ENCODE measurements around the gene CTDSPL. TPM values are rescaled to one million over a fixed set of nuclear protein-coding genes. Genes with fewer than 3 reads are reported as not detected.
A peak's percentile ranks its signal among the peaks of the same experiment; 100 is the strongest.

Gene CTDSPL
- total and polyA plus RNA-seq, 2 of the 13 experiments (the other 11 are each of a cell fraction or from before 2014, with no cell fraction given), result 26.1 to 142 TPM

GRCh38 chr3:37986479-37987314 is 125.0 kb downstream of the CTDSPL start (continued):
- 0 out of 2 replicates have a peak, but pooled peaks have one; percentile 51 for TF ChIP-seq ATF2 (CRISPR knock-in tag; IDR thresholded peaks at IDR 0.05)
- peak; percentile 55; the same call in 1 of the 2 replicates for TF ChIP-seq ARID4A (CRISPR knock-in tag; IDR thresholded peaks at IDR 0.05; ENCODE audit: borderline replicate concordance)
- no peak for TF ChIP-seq ZNF597 (CRISPR knock-in tag; IDR thresholded peaks at IDR 0.05)
- TF ChIP-seq ZBTB26 (CRISPR knock-in tag; IDR thresholded peaks at IDR 0.05; ENCODE audit: borderline replicate concordance), result no peak
- no peak for TF ChIP-seq RNF2 (conservative IDR thresholded peaks at IDR 0.05; ENCODE audit: low read depth)
- TF ChIP-seq ZNF383 (CRISPR knock-in tag; IDR thresholded peaks at IDR 0.05; ENCODE audit: borderline replicate concordance), result no peak
- no peak for TF ChIP-seq NCOR1 (IDR thresholded peaks at IDR 0.05; ENCODE audit: borderline replicate concordance, low read length)
- TF ChIP-seq ZBTB43 (CRISPR knock-in tag; conservative IDR thresholded peaks at IDR 0.05), result no peak
- no peak for TF ChIP-seq SRSF4 (IDR thresholded peaks at IDR 0.05; ENCODE audit: low read depth, low read length, poor library complexity, severe bottlenecking)
- TF ChIP-seq ZNF362 (CRISPR knock-in tag; IDR thresholded peaks at IDR 0.05; ENCODE audit: borderline replicate concordance), result no peak
- TF ChIP-seq PRDM15 (CRISPR knock-in tag; IDR thresholded peaks at IDR 0.05), result no peak

Data from HepG2 (cell line).